CD4-positive, alpha-beta T cell (primary cell): ENCODE results near the gene RIPK4. TPM values are rescaled to one million over a fixed set of nuclear protein-coding genes. Genes with fewer than 3 reads are reported as not detected.

Experiments used
- ATAC-seq: fragments of 200-7000 bp; cut with Tn5 transposase; one replicate; pipeline ENCODE4 v1.10.0; 2022; ENCODE audit warnings: mild to moderate bottlenecking; ENCODE audit not compliant: poor library complexity
- CTCF ChIA-PET: fragments of 350-600 bp; sonication (Branson Sonifier 250); formaldehyde crosslinking; loops from one replicate; lab custom pipeline; 2021; ENCODE audit warnings: antibody characterized with exemption, inconsistent platforms; lab: Charles Lee
- POLR2A ChIA-PET: fragments of 350-600 bp; sonication (Branson Sonifier 250); formaldehyde crosslinking; loops from one replicate; lab custom pipeline; 2021; ENCODE audit warnings: antibody characterized with exemption, inconsistent platforms; lab: Charles Lee
- DNase-seq, 14 experiments: peaks; one replicate each; pipeline ENCODE4 v3.0.0-alpha.2; 2013 to 2020; ENCODE audit warnings: mixed read lengths in 2 of 14
- H3K27ac ChIP-seq, 2 donors: one replicate each; pipeline versions ENCODE4 v1.5.1 to v1.7.0; 2013; ENCODE audit warnings: low read length in 2 of 2, low read depth in 1 of 2, mild to moderate bottlenecking in 1 of 2
- H3K27me3 ChIP-seq, 2 experiments: 1 replicate in 1 of 2; 2 replicates in 1 of 2; pipeline versions ENCODE4 v1.6.1 to v1.7.0; 2013; ENCODE audit warnings: low read length in 2 of 2, control low read depth in 1 of 2, mild to moderate bottlenecking in 1 of 2, moderate library complexity in 1 of 2; ENCODE audit not compliant: insufficient read depth in 2 of 2, control insufficient read depth in 1 of 2
- H3K36me3 ChIP-seq: one replicate; pipeline ENCODE4 v1.6.1; 2013; ENCODE audit warnings: low read length, control low read depth; ENCODE audit not compliant: insufficient read depth
- H3K4me1 ChIP-seq: one replicate; pipeline ENCODE4 v1.6.1; 2013; ENCODE audit warnings: low read length, control low read depth; ENCODE audit not compliant: insufficient read depth
- H3K4me3 ChIP-seq: one replicate; pipeline ENCODE4 v1.5.1; 2013; ENCODE audit warnings: mild to moderate bottlenecking, low read length, moderate library complexity
- H3K9me3 ChIP-seq, 2 experiments: 1 replicate in 1 of 2; 2 replicates in 1 of 2; pipeline versions ENCODE4 v1.6.1 to v1.7.0; 2013; ENCODE audit warnings: low read length in 2 of 2, mild to moderate bottlenecking in 2 of 2, control low read depth in 1 of 2, moderate library complexity in 1 of 2; ENCODE audit not compliant: control insufficient read depth in 1 of 2, insufficient read depth in 1 of 2
- H3K27ac Mint-ChIP-seq: one replicate; pipeline ENCODE4 v1.8.0; 2020; ENCODE audit warnings: mixed read lengths
- H3K27me3 Mint-ChIP-seq: one replicate; pipeline ENCODE4 v1.8.0; 2021; ENCODE audit warnings: mixed read lengths
- H3K36me3 Mint-ChIP-seq: one replicate; pipeline ENCODE4 v1.8.0; 2021; ENCODE audit warnings: low read depth, mixed read lengths
- H3K4me1 Mint-ChIP-seq: one replicate; pipeline ENCODE4 v1.8.0; 2021; ENCODE audit warnings: low read depth, mixed read lengths
- H3K4me3 Mint-ChIP-seq: one replicate; pipeline ENCODE4 v1.8.0; 2020; ENCODE audit warnings: mild to moderate bottlenecking, mixed read lengths
- H3K9me3 Mint-ChIP-seq: one replicate; pipeline ENCODE4 v1.8.0; 2020; ENCODE audit warnings: mixed read lengths
- CTCF ChIP-seq: fragments of 200-600 bp; IDR thresholded peaks from one replicate; pipeline ENCODE4 v1.8.0; 2022; ENCODE audit warnings: antibody characterized with exemption, mild to moderate bottlenecking
- intact Hi-C, 2 experiments: fragments of 100-400 bp; cut with DNase I in 1 of 2; cut with micrococcal nuclease in 1 of 2; formaldehyde crosslinking; loops; one replicate each; pipeline versions ENCODE4 v1.15.1 to v1.9.0; 2023 to 2025; cut with DNase I, micrococcal nuclease
- total RNA-seq, 174 experiments: library from RNA in 2 of 174; stranded (reverse) in 2 of 174; gene quantifications; one replicate each; pipeline ENCODE4 v1.2.3 and lab custom pipeline; 2021 to 2026

Gene RIPK4
- total RNA-seq, 2 experiments from 2014 or later = 2.5 to 3.0 TPM

- intact Hi-C loops = no loop called here
- Histone ChIP-seq H3K4me1 (no peaks in the 10 kb centered on the region), H3K9me3 (no peaks in the 10 kb centered on the region), H3K27ac (no peak overlapping the region), H3K36me3 (peaks cover 43% of the 10 kb centered on the region), H3K4me3 (no peak overlapping the region), H3K27me3 (no peaks in the 10 kb centered on the region)
- Mint-ChIP-seq H3K9me3 (no peaks in the 10 kb centered on the region), H3K36me3 (peaks cover 59% of the 10 kb centered on the region), H3K4me1 (no peaks in the 10 kb centered on the region), H3K27me3 (no peaks in the 10 kb centered on the region), H3K4me3 (no peak overlapping the region), H3K27ac (no peak overlapping the region)
- ChIA-PET POLR2A (no interaction called here), CTCF (interaction anchor here (0.5 kb wide), 1 partner anchor 681 kb away, joined by 4 read pairs; no protein-coding TSS in a partner anchor)
- ATAC-seq (no peak), DNase-seq (no peak)
- TF ChIP-seq CTCF = no peak
Measured at GRCh38 chr21:41801321-41802197, 34.7 kb upstream of the RIPK4 start.

- H3K36me3 Mint-ChIP-seq = peaks cover 59% of the 10 kb centered on the region
Measured at GRCh38 chr21:41800425-41801320, 33.8 kb upstream of the RIPK4 start.

More at GRCh38 chr21:41800425-41801320, 33.8 kb upstream of the RIPK4 start:
- H3K27me3 ChIP-seq = no peaks in the 10 kb centered on the region
- DNase-seq (no peak), ATAC-seq (no peak)
- Mint-ChIP-seq H3K4me3 (no peak overlapping the region), H3K27ac (no peak overlapping the region), H3K4me1 (no peaks in the 10 kb centered on the region), H3K27me3 (no peaks in the 10 kb centered on the region), H3K9me3 (no peaks in the 10 kb centered on the region)
- no peak for TF ChIP-seq CTCF
- no peaks in the 10 kb centered on the region for H3K4me1 ChIP-seq
- no peak overlapping the region for H3K27ac ChIP-seq
- ChIA-PET POLR2A (no interaction called here), CTCF (no interaction called here)
- no peak overlapping the region for H3K4me3 ChIP-seq
- no peaks in the 10 kb centered on the region for H3K9me3 ChIP-seq
- peaks cover 43% of the 10 kb centered on the region for H3K36me3 ChIP-seq
- intact Hi-C loops = no loop called here
